ENCODE measurements around the gene HAUS8. TPM values are rescaled to one million over a fixed set of nuclear protein-coding genes. Genes with fewer than 3 reads are reported as not detected.
A peak's percentile ranks its signal among the peaks of the same experiment; 100 is the strongest.
"Not testable (repeated sequence)": the region's sequence is repeated elsewhere in the genome, so short reads cannot be mapped to it uniquely, and the experiment has no call there.

HAUS8 gene
- total RNA-seq, 4 donors from 2014 or later = 0.97 to 4.5 (median 3.3) TPM

DNA sequence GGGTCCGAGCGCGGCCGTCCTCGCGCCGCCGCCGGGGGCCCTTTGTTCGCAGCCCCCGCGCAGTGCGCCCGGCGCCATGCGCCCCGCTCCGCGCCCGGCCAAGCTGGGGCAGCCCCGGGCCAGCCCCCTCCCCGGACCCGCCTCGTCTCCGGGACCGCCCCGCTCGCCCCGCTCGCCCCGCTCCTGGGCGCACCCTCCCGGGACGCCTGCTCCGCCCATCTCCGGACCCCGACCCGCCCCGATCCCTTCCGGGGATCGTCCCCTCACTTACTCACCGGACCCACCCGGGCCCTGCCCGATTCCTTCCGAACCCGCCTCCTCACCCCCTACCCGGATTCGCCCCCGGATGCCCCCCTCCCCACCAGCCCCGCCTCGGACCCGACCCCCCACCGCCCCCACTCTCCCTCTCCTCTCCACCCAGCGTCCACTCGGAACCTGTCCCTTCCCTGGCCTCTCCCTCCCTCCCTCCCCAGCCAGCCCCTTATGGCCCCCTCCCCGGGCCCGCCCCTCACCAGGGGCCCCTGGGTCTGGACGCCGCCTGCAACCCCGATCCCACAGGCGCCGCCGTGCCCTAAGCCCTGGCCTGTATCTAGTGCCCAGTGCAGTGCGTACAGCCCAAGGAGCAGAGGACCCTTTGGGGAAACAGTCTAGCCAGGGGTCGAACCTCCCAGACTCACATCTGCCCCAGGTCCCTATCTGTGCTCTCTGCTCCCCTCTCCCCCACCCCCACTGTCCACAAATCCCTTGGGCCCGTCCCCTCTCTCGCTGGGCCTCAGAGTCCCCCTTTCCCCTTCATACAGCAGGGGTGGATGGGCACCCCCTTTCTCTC is 48.3 kb downstream of the HAUS8 start, which contains the start of gene CPAMD8:
Gene CPAMD8, minus strand, starts transcription at position 105 of the 829 bp plus-strand sequence. CDS start 168 bp downstream, outside the sequence.
- Histone ChIP-seq H3K27ac (peak within 1 kb of the TSS in 1 of 4 donors; percentile 34), H3K4me1 (no peaks in the 10 kb centered on the region), H3K4me3 (peak within 1 kb of the TSS in 3 of 4 donors; percentile 31 to 49 (median 41)), H3K36me3 (no peaks in the 10 kb centered on the region), H3K27me3 (peaks cover 34 to 51% (median 41%) of the 10 kb centered on the region in 3 donors), H3K9me3 (peaks cover 0 to 4% (median 2%) of the 10 kb centered on the region in 3 donors)
- intact Hi-C loops (cut with DNase I; ENCODE audit: low total_unique reads) = no loop called here
- ATAC-seq = no peak
- no peak for DNase-seq
- TF ChIP-seq, protein P1, sequence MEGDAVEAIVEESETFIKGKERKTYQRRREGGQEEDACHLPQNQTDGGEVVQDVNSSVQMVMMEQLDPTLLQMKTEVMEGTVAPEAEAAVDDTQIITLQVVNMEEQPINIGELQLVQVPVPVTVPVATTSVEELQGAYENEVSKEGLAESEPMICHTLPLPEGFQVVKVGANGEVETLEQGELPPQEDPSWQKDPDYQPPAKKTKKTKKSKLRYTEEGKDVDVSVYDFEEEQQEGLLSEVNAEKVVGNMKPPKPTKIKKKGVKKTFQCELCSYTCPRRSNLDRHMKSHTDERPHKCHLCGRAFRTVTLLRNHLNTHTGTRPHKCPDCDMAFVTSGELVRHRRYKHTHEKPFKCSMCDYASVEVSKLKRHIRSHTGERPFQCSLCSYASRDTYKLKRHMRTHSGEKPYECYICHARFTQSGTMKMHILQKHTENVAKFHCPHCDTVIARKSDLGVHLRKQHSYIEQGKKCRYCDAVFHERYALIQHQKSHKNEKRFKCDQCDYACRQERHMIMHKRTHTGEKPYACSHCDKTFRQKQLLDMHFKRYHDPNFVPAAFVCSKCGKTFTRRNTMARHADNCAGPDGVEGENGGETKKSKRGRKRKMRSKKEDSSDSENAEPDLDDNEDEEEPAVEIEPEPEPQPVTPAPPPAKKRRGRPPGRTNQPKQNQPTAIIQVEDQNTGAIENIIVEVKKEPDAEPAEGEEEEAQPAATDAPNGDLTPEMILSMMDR (IDR thresholded peaks at IDR 0.05 in 4 of 5, conservative IDR thresholded peaks at IDR 0.05 in 1 of 5) = no peak
- TF ChIP-seq POLR2A (IDR thresholded peaks at IDR 0.05) = no peak
- in situ Hi-C loops (cut with MboI; ENCODE audit: low sequenced_read_pairs in 4 of 4) = loop anchor here in 2 of 4 donors (25.0 kb wide), 1 partner anchor 265 kb away; no protein-coding TSS in a partner anchor

DNA sequence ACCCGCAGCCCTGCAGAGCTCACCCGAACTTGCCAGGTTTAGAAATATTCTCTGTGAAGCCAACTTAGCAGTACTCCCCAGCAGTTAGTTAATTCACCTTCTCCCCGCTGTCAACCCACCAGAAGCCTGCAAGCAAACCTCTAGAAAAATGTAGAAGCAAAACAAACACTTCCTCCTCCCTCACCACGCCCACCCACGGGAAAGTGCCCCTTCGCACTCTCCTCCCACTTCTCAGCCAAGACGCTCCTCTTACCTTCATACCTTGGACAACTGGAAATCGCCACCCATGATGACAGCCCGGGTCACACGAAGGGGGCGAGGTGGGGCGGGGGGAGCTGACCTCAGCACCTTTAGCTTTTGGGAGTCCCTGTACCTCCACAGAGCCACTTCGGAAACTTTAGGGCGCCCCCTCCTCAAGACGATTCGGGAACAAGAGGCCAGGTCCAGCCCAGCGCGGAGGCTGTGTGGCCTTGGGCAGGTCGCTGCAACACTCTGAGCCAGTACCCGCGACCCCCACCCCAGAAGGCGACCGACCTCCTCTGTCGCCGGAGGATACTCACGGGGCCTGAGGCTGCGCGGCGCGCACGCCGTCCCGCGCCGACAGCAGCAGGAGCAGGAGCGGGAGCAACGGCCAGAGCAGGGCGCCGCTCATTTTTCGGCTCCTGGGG is 49.1 kb downstream of the HAUS8 start:
- TF ChIP-seq, protein P1 (IDR thresholded peaks at IDR 0.05 in 4 of 5, conservative IDR thresholded peaks at IDR 0.05 in 1 of 5) = no peak
- TF ChIP-seq POLR2A (IDR thresholded peaks at IDR 0.05) = no peak
- H3K4me1 ChIP-seq = no peaks in the 10 kb centered on the region
- intact Hi-C loops (cut with DNase I; ENCODE audit: low total_unique reads) = no loop called here
- H3K9me3 ChIP-seq = peaks cover 0 to 4% (median 2%) of the 10 kb centered on the region in 3 donors
- H3K4me3 ChIP-seq = peak overlapping the region in 3 of 4 donors; percentile 31 to 49 (median 41)
- H3K36me3 ChIP-seq = no peaks in the 10 kb centered on the region
- H3K27me3 ChIP-seq = peaks cover 34 to 51% (median 41%) of the 10 kb centered on the region in 3 donors
- in situ Hi-C loops (cut with MboI; ENCODE audit: low sequenced_read_pairs in 4 of 4) = loop anchor here in 2 of 4 donors (25.0 kb wide), 1 partner anchor 264 kb away; no protein-coding TSS in a partner anchor
- H3K27ac ChIP-seq = peak overlapping the region in 1 of 4 donors; percentile 34
- DNase-seq = no peak
- ATAC-seq = no peak

DNA sequence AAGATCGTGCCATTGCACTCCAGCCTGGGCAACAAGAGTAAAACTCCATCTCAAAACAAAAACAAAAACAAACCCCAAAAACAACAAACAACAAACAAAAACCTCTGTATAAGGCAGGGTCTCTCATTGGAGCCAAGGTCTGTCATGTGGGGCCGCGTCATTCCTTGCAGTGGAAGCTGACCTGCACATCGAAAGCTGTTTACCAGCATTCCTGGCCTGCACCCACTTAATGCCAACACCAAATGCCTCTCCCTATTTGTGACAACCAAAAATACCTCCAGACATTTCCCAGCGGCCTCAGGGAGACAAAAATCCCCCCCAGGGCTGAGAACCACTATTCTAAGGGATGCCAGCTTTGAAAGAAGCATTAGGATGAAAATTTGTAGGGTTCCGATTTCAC is 49.9 kb downstream of the HAUS8 start:
- no peak overlapping the region for H3K27ac ChIP-seq
- in situ Hi-C loops (cut with MboI; ENCODE audit: low sequenced_read_pairs in 4 of 4) (loop anchor here in 2 of 4 donors (25.0 kb wide), 1 partner anchor 263 kb away; no protein-coding TSS in a partner anchor), intact Hi-C loops (cut with DNase I; ENCODE audit: low total_unique reads) (no loop called here)
- no peak for DNase-seq
- H3K4me3 ChIP-seq = peak overlapping the region in 1 of 4 donors; percentile 49
- H3K27me3 ChIP-seq = peaks cover 34 to 51% (median 38%) of the 10 kb centered on the region in 3 donors
- H3K9me3 ChIP-seq = peaks cover 0 to 4% (median 2%) of the 10 kb centered on the region in 3 donors
- no peak for TF ChIP-seq POLR2A (IDR thresholded peaks at IDR 0.05)
- TF ChIP-seq, protein P1 (IDR thresholded peaks at IDR 0.05 in 4 of 5, conservative IDR thresholded peaks at IDR 0.05 in 1 of 5) = no peak
- no peaks in the 10 kb centered on the region for H3K4me1 ChIP-seq
- no peaks in the 10 kb centered on the region for H3K36me3 ChIP-seq
- ATAC-seq = no peak

DNA sequence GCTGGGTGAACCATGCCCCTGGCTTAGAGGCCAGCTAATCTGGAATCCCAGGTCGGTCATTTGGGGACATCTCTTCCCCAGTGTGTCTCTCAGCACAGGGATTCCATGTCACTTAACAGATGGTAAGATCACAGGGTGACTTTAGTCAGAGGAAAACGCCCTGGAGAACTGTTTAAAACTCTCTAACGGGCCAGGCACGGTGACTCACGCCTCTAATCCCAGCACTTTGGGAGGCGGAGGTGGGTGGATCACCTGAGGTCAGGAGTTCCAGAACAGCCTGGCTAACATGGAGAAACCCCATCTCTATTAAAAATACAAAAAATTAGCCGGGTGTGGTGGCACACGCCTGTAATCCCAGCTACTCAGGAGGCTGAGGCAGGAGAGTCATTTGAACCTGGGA is 50.3 kb downstream of the HAUS8 start:
- in situ Hi-C loops (cut with MboI; ENCODE audit: low sequenced_read_pairs in 4 of 4) = loop anchor here in 2 of 4 donors (25.0 kb wide), 1 partner anchor 263 kb away; no protein-coding TSS in a partner anchor
- intact Hi-C loops (cut with DNase I; ENCODE audit: low total_unique reads); ATAC-seq; H3K36me3 ChIP-seq; H3K9me3 ChIP-seq; H3K4me3 ChIP-seq; DNase-seq; H3K4me1 ChIP-seq; H3K27ac ChIP-seq: not testable (repeated sequence)
- H3K27me3 ChIP-seq = peaks cover 34 to 51% (median 38%) of the 10 kb centered on the region in 3 donors
